OCI-LY1 (cell line): ENCODE measurements around the gene UBQLN4.

Experiments
- H2AFZ ChIP-seq: fragments of 200-600 bp; sonication (generic), shearing (Covaris generic); 2 replicates; pipeline ENCODE4 v1.6.0; 2014; ENCODE audit warnings: antibody characterized with exemption, mild to moderate bottlenecking, low read length
- H3F3A ChIP-seq: fragments of 200-600 bp; sonication (generic), shearing (Covaris generic); 2 replicates; pipeline ENCODE4 v1.6.0; 2014; ENCODE audit warnings: mild to moderate bottlenecking, antibody characterized with exemption, low read length, moderate library complexity; ENCODE audit not compliant: insufficient read depth
- H3K27ac ChIP-seq: fragments of 200-600 bp; sonication (generic); 2 replicates; pipeline ENCODE4 v1.5.1; 2014; ENCODE audit warnings: low read length, mixed run types, mild to moderate bottlenecking, low read depth; ENCODE audit not compliant: poor library complexity, severe bottlenecking
- H3K27me3 ChIP-seq: fragments of 200-600 bp; sonication (generic); 2 replicates; pipeline ENCODE4 v1.6.0; 2014; ENCODE audit warnings: antibody characterized with exemption, mild to moderate bottlenecking, low read length, moderate library complexity; ENCODE audit not compliant: insufficient read depth
- H3K36me3 ChIP-seq: fragments of 200-600 bp; sonication (generic); 2 replicates; pipeline ENCODE4 v1.6.1; 2014; ENCODE audit warnings: mild to moderate bottlenecking, antibody characterized with exemption, low read length, moderate library complexity, mixed read lengths; ENCODE audit not compliant: insufficient read depth
- H3K4me1 ChIP-seq: fragments of 200-600 bp; sonication (generic); 2 replicates; pipeline ENCODE4 v1.5.1; 2014; ENCODE audit warnings: mild to moderate bottlenecking, low read length, moderate library complexity; ENCODE audit not compliant: insufficient read depth, severe bottlenecking
- H3K4me2 ChIP-seq: fragments of 200-600 bp; sonication (generic), shearing (Covaris generic); 2 replicates; pipeline ENCODE4 v1.6.1; 2014; ENCODE audit warnings: low read length
- H3K4me3 ChIP-seq: fragments of 200-600 bp; sonication (generic); 2 replicates; pipeline ENCODE4 v1.5.1; 2014; ENCODE audit warnings: low read length, low read depth, mild to moderate bottlenecking, mixed read lengths; ENCODE audit not compliant: poor library complexity, severe bottlenecking
- H3K79me2 ChIP-seq: fragments of 200-600 bp; shearing (Covaris generic); 2 replicates; pipeline ENCODE4 v1.6.1; 2016; ENCODE audit warnings: mixed run types, low read length, mixed read lengths; ENCODE audit not compliant: insufficient read depth
- H3K9ac ChIP-seq: fragments of 200-600 bp; sonication (generic), shearing (Covaris generic); 2 replicates; pipeline ENCODE4 v1.6.1; 2014; ENCODE audit warnings: mild to moderate bottlenecking, low read length, mixed read lengths
- H3K9me2 ChIP-seq: fragments of 200-600 bp; sonication (generic), shearing (Covaris generic); 2 replicates; pipeline ENCODE4 v1.6.1; 2014; ENCODE audit warnings: low read depth, mild to moderate bottlenecking, low read length, mixed read lengths
- H3K9me3 ChIP-seq: fragments of 200-600 bp; shearing (Covaris generic); 2 replicates; pipeline ENCODE4 v1.6.1; 2014; ENCODE audit warnings: low read length, mixed read lengths
- H4K20me1 ChIP-seq: fragments of 200-600 bp; sonication (generic), shearing (Covaris generic); 2 replicates; pipeline ENCODE4 v1.6.0; 2016; ENCODE audit warnings: mild to moderate bottlenecking, low read length; ENCODE audit not compliant: insufficient read depth
- CTCF ChIP-seq: fragments of 200-600 bp; sonication (generic), shearing (Covaris generic); IDR thresholded peaks from 2 replicates; pipeline ENCODE4 v1.5.1; 2017; ENCODE audit warnings: mild to moderate bottlenecking, antibody characterized with exemption, low read length, moderate library complexity, mixed read lengths
- EZH2 ChIP-seq: fragments of 200-600 bp; sonication (generic), shearing (Covaris generic); IDR thresholded peaks from 2 replicates; pipeline ENCODE4 v1.8.0; 2017; ENCODE audit warnings: borderline replicate concordance, mixed run types, mild to moderate bottlenecking, antibody characterized with exemption, low read length, moderate library complexity, mixed read lengths

UBQLN4 gene

DNA sequence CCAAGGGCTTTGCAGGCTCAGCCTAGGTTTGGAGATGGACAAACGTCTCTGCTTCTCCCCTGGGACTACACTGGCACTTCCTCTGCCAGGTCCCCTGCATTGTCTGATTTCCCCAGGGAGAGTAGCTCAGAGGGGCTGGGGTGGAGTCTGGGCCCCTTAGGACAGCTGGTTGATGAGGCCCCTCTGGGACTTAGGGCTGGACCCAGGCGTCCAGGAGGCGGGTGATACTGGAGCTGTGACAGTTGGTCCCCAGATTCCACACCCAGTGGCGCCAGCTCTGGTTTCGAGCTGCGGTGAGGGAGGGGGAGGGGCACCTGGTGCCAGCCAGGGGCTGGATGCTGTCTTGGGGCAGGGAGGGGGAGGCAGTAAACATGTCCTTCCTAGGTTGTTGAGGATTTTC is 36.1 kb upstream of the UBQLN4 start:
- Histone ChIP-seq H3K27ac (no peak overlapping the region), H3K79me2 (no peaks in the 10 kb centered on the region), H2AFZ (no peak overlapping the region), H3K4me1 (no peaks in the 10 kb centered on the region), H3K27me3 (peaks cover 6% of the 10 kb centered on the region; the same call in 1 of the 2 replicates), H3K9me2 (no peaks in the 10 kb centered on the region), H4K20me1 (no peaks in the 10 kb centered on the region), H3K9me3 (no peaks in the 10 kb centered on the region), H3K36me3 (no peaks in the 10 kb centered on the region), H3K4me3 (no peak overlapping the region), H3K4me2 (no peak overlapping the region), H3F3A (no peaks in the 10 kb centered on the region), H3K9ac (no peak overlapping the region)
- TF ChIP-seq EZH2: no peak
- TF ChIP-seq CTCF: no peak

DNA sequence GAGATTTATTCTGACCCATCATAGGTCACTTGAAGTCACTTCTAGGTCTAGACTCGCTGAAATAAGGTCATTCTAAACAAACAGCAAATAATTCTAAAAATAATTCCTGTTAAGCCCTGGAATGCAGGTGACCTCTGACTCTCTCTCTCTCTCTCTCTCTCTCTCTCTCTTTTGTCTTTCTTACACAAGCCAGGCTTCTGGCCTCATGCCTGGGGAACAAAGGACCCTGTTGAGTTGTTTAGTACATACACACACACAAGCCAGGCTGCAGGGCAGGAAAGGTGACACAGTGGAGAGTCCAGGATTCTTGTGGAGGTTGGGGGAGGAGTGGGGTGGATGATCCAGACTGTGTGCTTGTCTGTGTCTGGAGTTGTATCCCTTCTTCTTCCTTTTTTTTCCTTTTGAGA is 32.7 kb upstream of the UBQLN4 start:
- H3K4me2 ChIP-seq: no peak overlapping the region
- no peak overlapping the region for H3K9ac ChIP-seq

GRCh38 chr1:156083800-156084790 is 30.5 kb upstream of the UBQLN4 start:
- peaks cover 15% of the 10 kb centered on the region for H3K4me1 ChIP-seq
- H3K27me3 ChIP-seq: peaks cover 10% of the 10 kb centered on the region; the same call in 1 of the 2 replicates
- no peak overlapping the region for H3K9ac ChIP-seq
- H3K4me3 ChIP-seq: no peak overlapping the region
- H3F3A ChIP-seq: no peaks in the 10 kb centered on the region
- no peak overlapping the region for H3K4me2 ChIP-seq
- no peaks in the 10 kb centered on the region for H3K9me2 ChIP-seq
- H3K79me2 ChIP-seq: no peaks in the 10 kb centered on the region
- H3K27ac ChIP-seq: no peak overlapping the region
- H3K9me3 ChIP-seq: no peaks in the 10 kb centered on the region
- H2AFZ ChIP-seq: no peak overlapping the region
- H3K36me3 ChIP-seq: no peaks in the 10 kb centered on the region
- TF ChIP-seq CTCF (no peak), EZH2 (no peak)
- H4K20me1 ChIP-seq: no peaks in the 10 kb centered on the region

More for the DNA sequence above, 32.7 kb upstream of the UBQLN4 start:
- Histone ChIP-seq H3K27me3 (peaks cover 5% of the 10 kb centered on the region; the same call in 1 of the 2 replicates), H2AFZ (no peak overlapping the region), H3K4me3 (no peak overlapping the region), H3K36me3 (no peaks in the 10 kb centered on the region), H3K9me2 (no peaks in the 10 kb centered on the region), H4K20me1 (no peaks in the 10 kb centered on the region), H3K9me3 (no peaks in the 10 kb centered on the region), H3K27ac (no peak overlapping the region), H3K4me1 (peaks cover 14% of the 10 kb centered on the region), H3F3A (no peaks in the 10 kb centered on the region), H3K79me2 (no peaks in the 10 kb centered on the region)
- TF ChIP-seq EZH2: no peak
- TF ChIP-seq CTCF: no peak
